D721Med (cell line): ENCODE results near the gene IPO11.

Experiments used
- DNase-seq: peaks from one replicate; pipeline ENCODE4 v3.0.0; 2011; ENCODE audit warnings: low spot score; ENCODE audit not compliant: insufficient read length
- FAIRE-seq: peaks from 2 replicates; lab custom pipeline; 2011; peaks lifted over from hg19 to GRCh38; lab: Jason Lieb, UNC
- TF ChIP-seq, protein P1 (sequence below): IDR thresholded peaks from 2 replicates; pipeline ENCODE4 v1.5.1; 2012; ENCODE audit warnings: mild to moderate bottlenecking, control low read depth; ENCODE audit not compliant: insufficient read depth; ENCODE audit errors: missing control alignments

The IPO11 gene

GRCh38 chr5:62412549-62413329 lies at the start of gene IPO11:
Gene IPO11 (plus strand): TSS chr5:62412763. CDS start chr5:62437280, 24,517 bp downstream.
- FAIRE-seq (no peak), DNase-seq (peak; percentile 55)
- TF ChIP-seq, protein P1, sequence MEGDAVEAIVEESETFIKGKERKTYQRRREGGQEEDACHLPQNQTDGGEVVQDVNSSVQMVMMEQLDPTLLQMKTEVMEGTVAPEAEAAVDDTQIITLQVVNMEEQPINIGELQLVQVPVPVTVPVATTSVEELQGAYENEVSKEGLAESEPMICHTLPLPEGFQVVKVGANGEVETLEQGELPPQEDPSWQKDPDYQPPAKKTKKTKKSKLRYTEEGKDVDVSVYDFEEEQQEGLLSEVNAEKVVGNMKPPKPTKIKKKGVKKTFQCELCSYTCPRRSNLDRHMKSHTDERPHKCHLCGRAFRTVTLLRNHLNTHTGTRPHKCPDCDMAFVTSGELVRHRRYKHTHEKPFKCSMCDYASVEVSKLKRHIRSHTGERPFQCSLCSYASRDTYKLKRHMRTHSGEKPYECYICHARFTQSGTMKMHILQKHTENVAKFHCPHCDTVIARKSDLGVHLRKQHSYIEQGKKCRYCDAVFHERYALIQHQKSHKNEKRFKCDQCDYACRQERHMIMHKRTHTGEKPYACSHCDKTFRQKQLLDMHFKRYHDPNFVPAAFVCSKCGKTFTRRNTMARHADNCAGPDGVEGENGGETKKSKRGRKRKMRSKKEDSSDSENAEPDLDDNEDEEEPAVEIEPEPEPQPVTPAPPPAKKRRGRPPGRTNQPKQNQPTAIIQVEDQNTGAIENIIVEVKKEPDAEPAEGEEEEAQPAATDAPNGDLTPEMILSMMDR: no peak

DNA sequence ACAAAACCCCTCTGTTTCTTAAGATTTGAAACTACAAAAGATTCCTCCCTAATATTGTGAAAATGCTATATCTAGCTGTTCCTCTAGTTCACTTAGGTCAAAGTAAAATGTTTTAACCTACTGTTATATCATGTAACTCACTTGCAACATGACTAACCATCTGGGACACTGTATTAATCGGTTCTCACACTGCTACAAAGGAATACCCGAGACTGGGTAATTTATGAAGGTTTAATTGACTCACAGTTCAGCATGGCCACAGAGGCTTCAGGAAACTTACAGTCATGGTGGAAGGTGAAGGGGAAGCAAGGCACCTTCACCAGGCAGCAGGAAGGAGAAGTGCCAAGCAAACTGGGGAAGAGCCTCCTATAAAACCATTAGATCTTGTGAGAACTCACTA lies 43.5 kb upstream of the IPO11 start:
- FAIRE-seq (no peak), DNase-seq (no peak)
- TF ChIP-seq, protein P1: no peak

GRCh38 chr5:62371409-62371808 lies 41.2 kb upstream of the IPO11 start:
- DNase-seq (no peak), FAIRE-seq (peak; percentile 35)
- TF ChIP-seq, protein P1: no peak

- TF ChIP-seq, protein P1: no peak
- DNase-seq (no peak), FAIRE-seq (no peak)
Observed at GRCh38 chr5:62372600-62372999, 40.0 kb upstream of the IPO11 start.

DNA sequence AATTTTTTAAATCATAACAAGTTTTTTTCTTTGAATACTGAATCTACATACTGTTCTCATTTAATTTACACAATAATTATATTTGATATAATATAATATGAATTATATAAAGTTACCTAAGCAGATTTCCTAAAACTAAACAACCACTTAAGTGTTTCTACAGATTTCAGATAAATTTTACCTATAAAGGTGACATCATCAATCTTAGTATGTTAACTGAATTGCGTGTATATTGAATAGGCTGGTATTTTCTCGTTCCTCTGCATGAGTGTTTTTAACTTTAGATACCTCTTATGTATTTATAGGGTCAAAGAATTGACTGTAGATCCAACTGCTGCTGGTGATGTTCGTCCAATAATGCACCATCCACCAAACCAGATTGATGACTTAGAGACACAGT lies 39.2 kb upstream of the IPO11 start:
- no peak for FAIRE-seq
- TF ChIP-seq, protein P1: no peak
- DNase-seq: no peak

- TF ChIP-seq, protein P1: no peak
- FAIRE-seq: no peak
- DNase-seq: no peak
Observed at GRCh38 chr5:62374090-62374489, 38.5 kb upstream of the IPO11 start.

DNA sequence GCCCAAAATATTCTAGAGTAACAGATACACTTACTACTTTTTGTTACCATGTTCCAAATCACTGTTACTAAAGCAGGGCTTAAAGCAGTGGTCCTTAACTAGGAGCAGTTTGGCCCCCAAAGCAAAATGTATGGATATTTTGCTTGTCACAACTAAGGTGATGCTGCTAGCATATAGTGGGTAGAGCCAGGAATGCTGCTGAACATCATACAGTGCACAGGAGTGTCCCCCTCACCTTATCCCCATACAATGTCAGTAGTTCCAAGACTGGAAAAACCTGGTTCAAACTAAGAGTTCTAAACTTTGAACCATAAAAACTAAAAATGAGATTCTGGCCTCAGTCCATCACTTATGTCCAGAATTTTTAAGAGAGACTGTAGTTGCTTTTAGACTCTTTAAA lies 36.9 kb upstream of the IPO11 start:
- TF ChIP-seq, protein P1: no peak
- no peak for FAIRE-seq
- DNase-seq: no peak
